SK-N-MC (cell line): ENCODE measurements around the gene DGUOK.

Experiments
- EZH2 ChIP-seq: fragments of 200-600 bp; sonication (generic); IDR thresholded peaks from one replicate; pipeline ENCODE4 v1.6.1; 2017; ENCODE audit warnings: antibody characterized with exemption
- POLR2AphosphoS5 ChIP-seq: IDR thresholded peaks from 2 replicates; pipeline ENCODE4 v1.6.1; 2012; ENCODE audit warnings: mild to moderate bottlenecking, low read depth, low read length, borderline replicate concordance

DNA sequence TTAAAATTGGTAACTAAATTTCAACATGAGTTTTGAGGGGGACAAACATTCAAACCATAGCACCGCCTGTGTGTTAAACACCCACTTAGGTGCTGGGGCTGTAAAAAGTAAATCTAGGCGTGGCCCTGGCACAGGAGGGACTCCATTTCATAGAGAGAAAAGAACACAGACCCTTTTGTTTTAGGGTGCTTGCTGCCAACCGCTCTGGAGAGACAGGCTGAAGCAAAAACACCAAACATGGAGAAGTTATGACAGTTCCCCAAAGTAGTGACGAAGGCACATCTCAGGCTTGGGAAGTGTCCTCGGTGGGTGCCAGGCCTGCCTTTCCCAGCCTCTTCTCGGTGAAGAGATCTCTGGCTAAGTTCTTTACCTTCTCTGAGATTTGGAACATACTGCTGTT is 28.7 kb upstream of the DGUOK start:
- TF ChIP-seq POLR2AphosphoS5 (no peak), EZH2 (no peak)
